SK-N-SH (cell line): ENCODE data around the gene FASTKD3.

Source experiments
- MXI1 ChIP-seq: IDR thresholded peaks from 2 replicates; pipeline ENCODE4 v1.6.1; 2012; ENCODE audit warnings: mild to moderate bottlenecking, low read depth, low read length, improper control_type of control experiment
- POLR2AphosphoS5 ChIP-seq: IDR thresholded peaks from 2 replicates; pipeline ENCODE4 v1.6.1; 2012; ENCODE audit warnings: low read depth, low read length
- RAD21 ChIP-seq: IDR thresholded peaks from 2 replicates; pipeline ENCODE4 v1.6.1; 2012; ENCODE audit warnings: mild to moderate bottlenecking, low read length
- RCOR1 ChIP-seq: fragments of 150-350 bp; IDR thresholded peaks from 2 replicates; pipeline ENCODE4 v1.6.1; 2017; ENCODE audit warnings: antibody characterized with exemption, low read length
- RFX5 ChIP-seq: IDR thresholded peaks from 2 replicates; pipeline ENCODE4 v1.6.1; 2012; ENCODE audit warnings: mild to moderate bottlenecking, improper control_type of control experiment, low read length
- SIN3A ChIP-seq: IDR thresholded peaks from 2 replicates; pipeline ENCODE4 v1.6.1; 2012; ENCODE audit warnings: low read depth, mild to moderate bottlenecking, low read length, moderate library complexity, borderline replicate concordance
- TAF1 ChIP-seq: IDR thresholded peaks from 2 replicates; pipeline ENCODE4 v1.6.1; 2012; ENCODE audit warnings: low read depth, mild to moderate bottlenecking, low read length, moderate library complexity, borderline replicate concordance
- TEAD4 ChIP-seq: IDR thresholded peaks from 2 replicates; pipeline ENCODE4 v1.4.0; 2012; ENCODE audit warnings: mild to moderate bottlenecking, borderline replicate concordance; ENCODE audit not compliant: insufficient read depth
- TF ChIP-seq, protein P1 (sequence below): fragments of 200-600 bp; sonication (generic); IDR thresholded peaks from 2 replicates; pipeline ENCODE4 v1.6.1; 2017; ENCODE audit warnings: antibody characterized with exemption, mild to moderate bottlenecking, moderate library complexity
- TF ChIP-seq, protein P2 (sequence below): IDR thresholded peaks from 2 replicates; pipeline ENCODE4 v1.4.0; 2012; ENCODE audit warnings: low read depth

DNA sequence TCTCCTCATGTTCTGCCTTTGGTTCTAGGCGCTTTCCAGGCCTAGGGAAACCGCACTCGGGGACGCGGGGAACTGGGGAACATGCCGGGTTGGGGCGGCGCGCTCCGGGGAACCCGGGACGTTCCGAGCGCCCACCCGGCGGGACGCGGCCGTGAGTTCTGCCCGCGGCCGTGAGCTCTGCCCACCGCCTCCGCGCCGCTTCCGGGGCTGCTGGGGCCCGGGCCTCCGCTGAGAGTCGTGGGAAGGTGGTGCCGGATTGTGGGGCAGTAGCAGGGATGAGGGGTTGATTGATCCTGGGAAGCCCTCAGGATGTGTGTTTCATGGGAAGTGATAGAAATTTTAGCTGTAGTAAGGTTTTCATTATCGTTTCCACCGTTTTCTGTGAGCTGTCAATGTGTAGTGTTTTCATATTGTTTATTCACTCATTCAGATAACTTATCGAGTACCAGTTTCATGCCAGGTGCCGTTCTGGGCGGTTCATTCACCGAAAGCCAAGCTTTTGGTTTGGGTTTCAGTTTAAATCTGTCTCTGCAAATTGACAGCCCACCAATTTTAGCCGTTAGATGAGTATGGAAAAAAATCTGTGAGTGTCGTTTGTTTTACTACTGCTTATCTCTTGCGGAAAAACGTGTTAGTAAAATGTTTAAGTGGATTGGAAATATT is 774 bp upstream of the FASTKD3 start:
- TF ChIP-seq MXI1 (no peak; the same call in 1 of the 2 replicates), RCOR1 (no peak), POLR2AphosphoS5 (no peak), SIN3A (no peak), RFX5 (no peak), TAF1 (no peak), RAD21 (no peak), TEAD4 (no peak)
- TF ChIP-seq, protein P1, sequence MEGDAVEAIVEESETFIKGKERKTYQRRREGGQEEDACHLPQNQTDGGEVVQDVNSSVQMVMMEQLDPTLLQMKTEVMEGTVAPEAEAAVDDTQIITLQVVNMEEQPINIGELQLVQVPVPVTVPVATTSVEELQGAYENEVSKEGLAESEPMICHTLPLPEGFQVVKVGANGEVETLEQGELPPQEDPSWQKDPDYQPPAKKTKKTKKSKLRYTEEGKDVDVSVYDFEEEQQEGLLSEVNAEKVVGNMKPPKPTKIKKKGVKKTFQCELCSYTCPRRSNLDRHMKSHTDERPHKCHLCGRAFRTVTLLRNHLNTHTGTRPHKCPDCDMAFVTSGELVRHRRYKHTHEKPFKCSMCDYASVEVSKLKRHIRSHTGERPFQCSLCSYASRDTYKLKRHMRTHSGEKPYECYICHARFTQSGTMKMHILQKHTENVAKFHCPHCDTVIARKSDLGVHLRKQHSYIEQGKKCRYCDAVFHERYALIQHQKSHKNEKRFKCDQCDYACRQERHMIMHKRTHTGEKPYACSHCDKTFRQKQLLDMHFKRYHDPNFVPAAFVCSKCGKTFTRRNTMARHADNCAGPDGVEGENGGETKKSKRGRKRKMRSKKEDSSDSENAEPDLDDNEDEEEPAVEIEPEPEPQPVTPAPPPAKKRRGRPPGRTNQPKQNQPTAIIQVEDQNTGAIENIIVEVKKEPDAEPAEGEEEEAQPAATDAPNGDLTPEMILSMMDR = no peak
- TF ChIP-seq, protein P2, sequence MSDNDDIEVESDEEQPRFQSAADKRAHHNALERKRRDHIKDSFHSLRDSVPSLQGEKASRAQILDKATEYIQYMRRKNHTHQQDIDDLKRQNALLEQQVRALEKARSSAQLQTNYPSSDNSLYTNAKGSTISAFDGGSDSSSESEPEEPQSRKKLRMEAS = no peak
